Measurements from ENCODE around the gene METTL23.

Gene METTL23

DNA sequence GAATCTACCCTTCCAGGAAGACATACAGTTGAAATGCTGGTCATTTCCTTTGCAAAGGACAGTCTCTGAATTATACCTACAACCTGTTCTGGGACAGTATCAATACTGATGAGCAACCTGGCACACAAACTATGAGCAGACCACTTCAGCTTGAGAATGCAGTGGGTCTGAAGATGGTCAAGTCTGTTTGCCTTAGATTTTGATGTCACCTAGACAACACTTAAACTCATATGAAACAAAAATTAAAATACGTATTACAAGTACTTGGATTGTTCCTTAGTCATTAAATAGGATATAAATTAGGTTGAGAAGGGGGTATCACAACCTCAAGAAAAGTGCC is 6.9 kb downstream of the METTL23 start:
- no peak for ATAC-seq
- TF ChIP-seq BACH2 (CRISPR knock-in tag; IDR thresholded peaks at IDR 0.05; ENCODE audit: borderline replicate concordance), result no peak
- TF ChIP-seq PPARA (CRISPR knock-in tag; IDR thresholded peaks at IDR 0.05; ENCODE audit: borderline replicate concordance), result no peak
- TF ChIP-seq, protein P1, sequence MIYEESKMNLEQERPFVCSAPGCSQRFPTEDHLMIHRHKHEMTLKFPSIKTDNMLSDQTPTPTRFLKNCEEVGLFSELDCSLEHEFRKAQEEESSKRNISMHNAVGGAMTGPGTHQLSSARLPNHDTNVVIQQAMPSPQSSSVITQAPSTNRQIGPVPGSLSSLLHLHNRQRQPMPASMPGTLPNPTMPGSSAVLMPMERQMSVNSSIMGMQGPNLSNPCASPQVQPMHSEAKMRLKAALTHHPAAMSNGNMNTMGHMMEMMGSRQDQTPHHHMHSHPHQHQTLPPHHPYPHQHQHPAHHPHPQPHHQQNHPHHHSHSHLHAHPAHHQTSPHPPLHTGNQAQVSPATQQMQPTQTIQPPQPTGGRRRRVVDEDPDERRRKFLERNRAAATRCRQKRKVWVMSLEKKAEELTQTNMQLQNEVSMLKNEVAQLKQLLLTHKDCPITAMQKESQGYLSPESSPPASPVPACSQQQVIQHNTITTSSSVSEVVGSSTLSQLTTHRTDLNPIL (CRISPR knock-in tag; IDR thresholded peaks at IDR 0.05; ENCODE audit: low read depth), result no peak
- TF ChIP-seq ZFP3 (CRISPR knock-in tag; IDR thresholded peaks at IDR 0.05), result no peak
- TF ChIP-seq, protein P2, sequence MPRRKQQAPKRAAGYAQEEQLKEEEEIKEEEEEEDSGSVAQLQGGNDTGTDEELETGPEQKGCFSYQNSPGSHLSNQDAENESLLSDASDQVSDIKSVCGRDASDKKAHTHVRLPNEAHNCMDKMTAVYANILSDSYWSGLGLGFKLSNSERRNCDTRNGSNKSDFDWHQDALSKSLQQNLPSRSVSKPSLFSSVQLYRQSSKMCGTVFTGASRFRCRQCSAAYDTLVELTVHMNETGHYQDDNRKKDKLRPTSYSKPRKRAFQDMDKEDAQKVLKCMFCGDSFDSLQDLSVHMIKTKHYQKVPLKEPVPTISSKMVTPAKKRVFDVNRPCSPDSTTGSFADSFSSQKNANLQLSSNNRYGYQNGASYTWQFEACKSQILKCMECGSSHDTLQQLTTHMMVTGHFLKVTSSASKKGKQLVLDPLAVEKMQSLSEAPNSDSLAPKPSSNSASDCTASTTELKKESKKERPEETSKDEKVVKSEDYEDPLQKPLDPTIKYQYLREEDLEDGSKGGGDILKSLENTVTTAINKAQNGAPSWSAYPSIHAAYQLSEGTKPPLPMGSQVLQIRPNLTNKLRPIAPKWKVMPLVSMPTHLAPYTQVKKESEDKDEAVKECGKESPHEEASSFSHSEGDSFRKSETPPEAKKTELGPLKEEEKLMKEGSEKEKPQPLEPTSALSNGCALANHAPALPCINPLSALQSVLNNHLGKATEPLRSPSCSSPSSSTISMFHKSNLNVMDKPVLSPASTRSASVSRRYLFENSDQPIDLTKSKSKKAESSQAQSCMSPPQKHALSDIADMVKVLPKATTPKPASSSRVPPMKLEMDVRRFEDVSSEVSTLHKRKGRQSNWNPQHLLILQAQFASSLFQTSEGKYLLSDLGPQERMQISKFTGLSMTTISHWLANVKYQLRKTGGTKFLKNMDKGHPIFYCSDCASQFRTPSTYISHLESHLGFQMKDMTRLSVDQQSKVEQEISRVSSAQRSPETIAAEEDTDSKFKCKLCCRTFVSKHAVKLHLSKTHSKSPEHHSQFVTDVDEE (CRISPR knock-in tag; IDR thresholded peaks at IDR 0.05), result no peak
- no peak for TF ChIP-seq SNAI2 (CRISPR knock-in tag; IDR thresholded peaks at IDR 0.05)
- TF ChIP-seq ESRRG (CRISPR knock-in tag; IDR thresholded peaks at IDR 0.05), result no peak

DNA sequence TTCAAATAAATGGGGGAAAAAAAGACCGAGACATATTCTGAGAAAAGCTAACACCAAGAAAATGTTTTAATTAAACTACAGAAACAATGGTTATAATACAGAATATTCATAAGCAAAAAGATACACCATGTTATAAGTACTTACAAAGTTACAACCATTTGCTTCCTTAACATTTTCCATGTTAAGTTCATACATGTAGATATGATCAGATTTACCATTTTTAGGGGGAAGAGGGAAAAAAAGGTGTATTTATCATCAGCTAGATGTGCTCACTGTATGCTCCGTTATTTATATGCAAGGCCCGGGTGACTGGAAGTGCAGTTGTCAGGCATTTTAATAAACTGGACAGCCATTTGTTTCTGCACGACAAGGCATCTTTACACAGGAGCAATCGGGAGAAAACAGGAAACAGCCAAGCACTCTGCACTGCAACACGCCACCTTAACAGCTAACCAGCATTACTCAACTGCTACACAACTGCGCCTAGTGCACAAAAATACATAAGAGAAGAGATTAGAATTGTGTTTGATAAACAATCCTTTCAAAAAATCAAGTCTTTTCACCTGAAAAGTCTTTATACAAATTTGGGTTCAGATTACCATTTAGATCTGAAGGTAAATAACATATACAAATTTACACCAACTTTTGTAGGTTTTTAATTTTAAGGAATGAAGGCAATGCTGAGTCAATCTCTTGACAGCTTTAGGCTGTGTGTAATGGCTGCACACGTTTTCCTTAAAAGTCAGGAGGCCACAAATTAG is 7.6 kb downstream of the METTL23 start:
- no peak for ATAC-seq
- no peak for TF ChIP-seq ZNF565 (CRISPR knock-in tag; conservative IDR thresholded peaks at IDR 0.05; ENCODE audit: low read depth)
- TF ChIP-seq, protein P3, sequence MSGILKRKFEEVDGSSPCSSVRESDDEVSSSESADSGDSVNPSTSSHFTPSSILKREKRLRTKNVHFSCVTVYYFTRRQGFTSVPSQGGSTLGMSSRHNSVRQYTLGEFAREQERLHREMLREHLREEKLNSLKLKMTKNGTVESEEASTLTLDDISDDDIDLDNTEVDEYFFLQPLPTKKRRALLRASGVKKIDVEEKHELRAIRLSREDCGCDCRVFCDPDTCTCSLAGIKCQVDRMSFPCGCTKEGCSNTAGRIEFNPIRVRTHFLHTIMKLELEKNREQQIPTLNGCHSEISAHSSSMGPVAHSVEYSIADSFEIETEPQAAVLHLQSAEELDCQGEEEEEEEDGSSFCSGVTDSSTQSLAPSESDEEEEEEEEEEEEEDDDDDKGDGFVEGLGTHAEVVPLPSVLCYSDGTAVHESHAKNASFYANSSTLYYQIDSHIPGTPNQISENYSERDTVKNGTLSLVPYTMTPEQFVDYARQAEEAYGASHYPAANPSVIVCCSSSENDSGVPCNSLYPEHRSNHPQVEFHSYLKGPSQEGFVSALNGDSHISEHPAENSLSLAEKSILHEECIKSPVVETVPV (CRISPR knock-in tag; IDR thresholded peaks at IDR 0.05), result no peak
- no peak for TF ChIP-seq ZC3H10 (CRISPR knock-in tag; IDR thresholded peaks at IDR 0.05)
- TF ChIP-seq PPARA (CRISPR knock-in tag; IDR thresholded peaks at IDR 0.05; ENCODE audit: borderline replicate concordance), result no peak
- TF ChIP-seq PATZ1 (CRISPR knock-in tag; IDR thresholded peaks at IDR 0.05; ENCODE audit: borderline replicate concordance), result no peak
- TF ChIP-seq BACH2 (CRISPR knock-in tag; IDR thresholded peaks at IDR 0.05; ENCODE audit: borderline replicate concordance), result no peak

GRCh38 chr17:76735006-76735405 is 8.4 kb downstream of the METTL23 start:
- ATAC-seq, result no peak
- TF ChIP-seq POU6F1 (CRISPR knock-in tag; IDR thresholded peaks at IDR 0.05; ENCODE audit: borderline replicate concordance, low read depth), result no peak
- no peak for TF ChIP-seq RARB (CRISPR knock-in tag; IDR thresholded peaks at IDR 0.05)
- TF ChIP-seq ZFP3 (CRISPR knock-in tag; IDR thresholded peaks at IDR 0.05), result no peak
- no peak for TF ChIP-seq CSDC2 (CRISPR knock-in tag; IDR thresholded peaks at IDR 0.05)
- TF ChIP-seq, protein P3 (CRISPR knock-in tag; IDR thresholded peaks at IDR 0.05), result no peak
- TF ChIP-seq ZFP30 (CRISPR knock-in tag; IDR thresholded peaks at IDR 0.05), result no peak
- TF ChIP-seq TCF4 (CRISPR knock-in tag; IDR thresholded peaks at IDR 0.05; ENCODE audit: borderline replicate concordance), result no peak
- TF ChIP-seq BACH2 (CRISPR knock-in tag; IDR thresholded peaks at IDR 0.05; ENCODE audit: borderline replicate concordance), result no peak
- TF ChIP-seq, protein P1 (CRISPR knock-in tag; IDR thresholded peaks at IDR 0.05; ENCODE audit: low read depth), result no peak
- no peak for TF ChIP-seq ZNF70 (CRISPR knock-in tag; IDR thresholded peaks at IDR 0.05)
- TF ChIP-seq ZNF8 (CRISPR knock-in tag; IDR thresholded peaks at IDR 0.05), result no peak
- no peak for TF ChIP-seq PATZ1 (CRISPR knock-in tag; IDR thresholded peaks at IDR 0.05; ENCODE audit: borderline replicate concordance)
- no peak for TF ChIP-seq ISL1 (CRISPR knock-in tag; IDR thresholded peaks at IDR 0.05)
- no peak for TF ChIP-seq SNAI2 (CRISPR knock-in tag; IDR thresholded peaks at IDR 0.05)
- TF ChIP-seq OSR1 (CRISPR knock-in tag; IDR thresholded peaks at IDR 0.05), result no peak
- no peak for TF ChIP-seq ARNTL (CRISPR knock-in tag; IDR thresholded peaks at IDR 0.05; ENCODE audit: borderline replicate concordance, low read depth)
- no peak for TF ChIP-seq ESRRG (CRISPR knock-in tag; IDR thresholded peaks at IDR 0.05)
- TF ChIP-seq GLIS3 (CRISPR knock-in tag; IDR thresholded peaks at IDR 0.05), result no peak
